Neural progenitor cell (in vitro differentiated cells): ENCODE results near the gene ANKDD1B. TPM values are rescaled to one million over a fixed set of nuclear protein-coding genes. Genes with fewer than 3 reads are reported as not detected.
"Not testable (repeated sequence)": the region's sequence is repeated elsewhere in the genome, so short reads cannot be mapped to it uniquely, and the experiment has no call there.

Experiments used
- DNase-seq: peaks from one replicate; pipeline ENCODE4 v3.0.0-alpha.2; 2016; ENCODE audit warnings: low spot score
- H2AFZ ChIP-seq: fragments of 200-600 bp; sonication (generic); replicated peaks from 2 replicates; pipeline ENCODE4 v1.6.1; 2016; ENCODE audit warnings: antibody characterized with exemption
- H3F3A ChIP-seq: fragments of 200-600 bp; sonication (generic); 2 replicates; pipeline ENCODE4 v1.6.1; 2016; ENCODE audit warnings: antibody characterized with exemption, low read depth
- H3K27ac ChIP-seq: fragments of 200-600 bp; sonication (generic); 2 replicates; pipeline ENCODE4 v1.5.1; 2016; ENCODE audit warnings: mild to moderate bottlenecking
- H3K27me3 ChIP-seq: fragments of 200-600 bp; sonication (generic); 2 replicates; pipeline ENCODE4 v1.6.1; 2016; ENCODE audit warnings: mild to moderate bottlenecking, moderate library complexity
- H3K36me3 ChIP-seq: fragments of 200-600 bp; sonication (generic); 2 replicates; pipeline ENCODE4 v1.5.1; 2016
- H3K4me1 ChIP-seq: fragments of 200-600 bp; sonication (generic); 2 replicates; pipeline ENCODE4 v1.6.1; 2016; ENCODE audit warnings: mixed run types
- H3K4me2 ChIP-seq: fragments of 200-600 bp; sonication (generic); 2 replicates; pipeline ENCODE4 v1.6.1; 2016
- H3K4me3 ChIP-seq: fragments of 200-600 bp; sonication (generic); 2 replicates; pipeline ENCODE4 v1.5.1; 2016
- H3K79me2 ChIP-seq: fragments of 200-600 bp; sonication (generic); 2 replicates; pipeline ENCODE4 v1.6.1; 2016; ENCODE audit warnings: low read depth
- H3K9ac ChIP-seq: fragments of 200-600 bp; sonication (generic); 2 replicates; pipeline ENCODE4 v1.6.1; 2016
- H3K9me3 ChIP-seq: fragments of 200-600 bp; sonication (generic); 2 replicates; pipeline ENCODE4 v1.5.1; 2016; ENCODE audit warnings: low read depth
- H4K20me1 ChIP-seq: fragments of 200-600 bp; sonication (generic); 2 replicates; pipeline ENCODE4 v1.6.1; 2016; ENCODE audit warnings: low read depth
- H3K27ac Mint-ChIP-seq: 3 replicates; pipeline ENCODE4 v1.8.0; 2021; ENCODE audit warnings: mixed read lengths
- H3K27me3 Mint-ChIP-seq: 2 replicates; pipeline ENCODE4 v1.8.0; 2022; ENCODE audit warnings: low read depth, mild to moderate bottlenecking, inconsistent platforms, moderate library complexity, mixed read lengths; ENCODE audit not compliant: insufficient read depth
- H3K36me3 Mint-ChIP-seq: 3 replicates; pipeline ENCODE4 v1.8.0; 2021; ENCODE audit warnings: mixed read lengths
- H3K4me1 Mint-ChIP-seq: 3 replicates; pipeline ENCODE4 v1.8.0; 2021; ENCODE audit warnings: mixed read lengths
- H3K4me3 Mint-ChIP-seq: 3 replicates; pipeline ENCODE4 v1.8.0; 2021; ENCODE audit warnings: mild to moderate bottlenecking, moderate library complexity, mixed read lengths
- H3K9me3 Mint-ChIP-seq: 3 replicates; pipeline ENCODE4 v1.8.0; 2020; ENCODE audit warnings: mixed read lengths
- EZH2 ChIP-seq: fragments of 200-600 bp; sonication (generic); IDR thresholded peaks from 2 replicates; pipeline ENCODE4 v1.6.1; 2017; ENCODE audit warnings: antibody characterized with exemption, mild to moderate bottlenecking, moderate library complexity
- EZH2phosphoT487 ChIP-seq: fragments of 200-600 bp; sonication (generic); IDR thresholded peaks from 2 replicates; pipeline ENCODE4 v1.6.1; 2017; ENCODE audit warnings: antibody characterized with exemption
- total RNA-seq: library from RNA; depleted of rRNA; stranded (reverse); fragments of >200 nt; gene quantifications from 2 replicates; pipeline ENCODE4 v1.2.3, GENCODE V29; 2015; ENCODE audit warnings: low replicate concordance
- TF ChIP-seq, protein P1 (sequence below): fragments of 200-600 bp; sonication (generic); IDR thresholded peaks from 2 replicates; pipeline ENCODE4 v1.5.1; 2017; ENCODE audit warnings: antibody characterized with exemption, mild to moderate bottlenecking

ANKDD1B gene
- total RNA-seq, 1 donor from 2014 or later, result 0.60 TPM

DNA sequence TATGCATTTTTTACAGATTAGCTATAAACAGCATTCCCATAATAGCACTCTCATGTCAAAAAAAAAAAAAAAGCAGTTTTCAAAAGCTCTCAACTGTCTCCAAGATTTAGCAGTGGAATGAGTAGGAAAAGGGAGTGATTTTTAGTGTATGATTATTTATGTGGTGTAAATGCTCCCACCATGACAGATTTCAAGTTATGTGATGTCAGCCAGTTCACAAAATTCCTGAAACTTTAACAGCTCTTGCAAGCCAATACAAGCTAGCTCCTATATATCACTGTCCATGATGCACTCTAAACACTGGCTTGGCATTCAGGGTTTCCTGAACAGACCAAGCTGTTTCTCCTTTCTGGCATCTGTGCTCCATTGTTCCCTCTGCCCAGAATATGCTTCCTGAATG is 7.9 kb upstream of the ANKDD1B start:
- H3K36me3 Mint-ChIP-seq, result peaks cover 17% of the 10 kb centered on the region
- peaks cover 2% of the 10 kb centered on the region for H3K27me3 Mint-ChIP-seq

DNA sequence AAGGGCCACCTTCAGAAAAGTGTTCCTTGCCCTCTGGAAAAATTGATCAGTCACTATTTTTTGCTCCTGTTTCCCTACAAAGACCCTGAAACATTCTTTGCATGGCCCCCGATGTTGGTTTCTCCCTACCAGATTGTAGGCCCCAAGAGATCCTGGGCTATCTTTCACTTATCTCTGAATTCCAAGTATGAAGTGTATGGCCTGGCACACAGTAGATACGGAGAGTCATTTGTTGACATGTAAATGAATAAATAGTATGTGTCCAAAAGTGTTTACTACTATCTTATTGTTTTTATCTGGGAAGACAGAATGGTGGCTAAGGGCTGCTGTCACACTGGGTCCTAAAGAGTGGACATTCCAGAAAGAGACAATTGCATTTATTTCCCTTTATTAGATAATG is 7.4 kb upstream of the ANKDD1B start:
- Mint-ChIP-seq H3K9me3 (no peaks in the 10 kb centered on the region), H3K4me1 (peaks cover 5% of the 10 kb centered on the region), H3K4me3 (no peak overlapping the region), H3K27me3 (peaks cover 2% of the 10 kb centered on the region), H3K27ac (no peak overlapping the region), H3K36me3 (peaks cover 17% of the 10 kb centered on the region)
- Histone ChIP-seq H3K4me1 (no peaks in the 10 kb centered on the region), H3K9ac (no peak overlapping the region), H4K20me1 (no peaks in the 10 kb centered on the region), H3K27ac (no peak overlapping the region), H3K4me2 (no peak overlapping the region), H3K27me3 (no peaks in the 10 kb centered on the region), H3K4me3 (no peak overlapping the region), H2AFZ (no peak overlapping the region), H3K9me3 (no peaks in the 10 kb centered on the region), H3K36me3 (no peaks in the 10 kb centered on the region), H3F3A (peaks cover 3% of the 10 kb centered on the region), H3K79me2 (no peaks in the 10 kb centered on the region)
- TF ChIP-seq EZH2phosphoT487, result no peak
- TF ChIP-seq, protein P1, sequence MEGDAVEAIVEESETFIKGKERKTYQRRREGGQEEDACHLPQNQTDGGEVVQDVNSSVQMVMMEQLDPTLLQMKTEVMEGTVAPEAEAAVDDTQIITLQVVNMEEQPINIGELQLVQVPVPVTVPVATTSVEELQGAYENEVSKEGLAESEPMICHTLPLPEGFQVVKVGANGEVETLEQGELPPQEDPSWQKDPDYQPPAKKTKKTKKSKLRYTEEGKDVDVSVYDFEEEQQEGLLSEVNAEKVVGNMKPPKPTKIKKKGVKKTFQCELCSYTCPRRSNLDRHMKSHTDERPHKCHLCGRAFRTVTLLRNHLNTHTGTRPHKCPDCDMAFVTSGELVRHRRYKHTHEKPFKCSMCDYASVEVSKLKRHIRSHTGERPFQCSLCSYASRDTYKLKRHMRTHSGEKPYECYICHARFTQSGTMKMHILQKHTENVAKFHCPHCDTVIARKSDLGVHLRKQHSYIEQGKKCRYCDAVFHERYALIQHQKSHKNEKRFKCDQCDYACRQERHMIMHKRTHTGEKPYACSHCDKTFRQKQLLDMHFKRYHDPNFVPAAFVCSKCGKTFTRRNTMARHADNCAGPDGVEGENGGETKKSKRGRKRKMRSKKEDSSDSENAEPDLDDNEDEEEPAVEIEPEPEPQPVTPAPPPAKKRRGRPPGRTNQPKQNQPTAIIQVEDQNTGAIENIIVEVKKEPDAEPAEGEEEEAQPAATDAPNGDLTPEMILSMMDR, result no peak
- no peak for TF ChIP-seq EZH2
- no peak for DNase-seq

More for the DNA sequence above, 7.9 kb upstream of the ANKDD1B start:
- Mint-ChIP-seq H3K27ac (no peak overlapping the region), H3K4me1 (peaks cover 5% of the 10 kb centered on the region), H3K4me3 (no peak overlapping the region), H3K9me3 (no peaks in the 10 kb centered on the region)
- no peak overlapping the region for H3K4me3 ChIP-seq
- no peak overlapping the region for H3K4me2 ChIP-seq
- H3K9ac ChIP-seq, result no peak overlapping the region
- TF ChIP-seq EZH2 (no peak), EZH2phosphoT487 (no peak)
- TF ChIP-seq, protein P1, result no peak
- H3K27ac ChIP-seq, result no peak overlapping the region
- H4K20me1 ChIP-seq, result no peaks in the 10 kb centered on the region
- no peaks in the 10 kb centered on the region for H3K36me3 ChIP-seq
- H3K9me3 ChIP-seq, result no peaks in the 10 kb centered on the region
- H3K79me2 ChIP-seq, result no peaks in the 10 kb centered on the region
- peaks cover 3% of the 10 kb centered on the region for H3F3A ChIP-seq
- H2AFZ ChIP-seq, result no peak overlapping the region
- H3K27me3 ChIP-seq, result no peaks in the 10 kb centered on the region
- no peak for DNase-seq
- no peaks in the 10 kb centered on the region for H3K4me1 ChIP-seq

DNA sequence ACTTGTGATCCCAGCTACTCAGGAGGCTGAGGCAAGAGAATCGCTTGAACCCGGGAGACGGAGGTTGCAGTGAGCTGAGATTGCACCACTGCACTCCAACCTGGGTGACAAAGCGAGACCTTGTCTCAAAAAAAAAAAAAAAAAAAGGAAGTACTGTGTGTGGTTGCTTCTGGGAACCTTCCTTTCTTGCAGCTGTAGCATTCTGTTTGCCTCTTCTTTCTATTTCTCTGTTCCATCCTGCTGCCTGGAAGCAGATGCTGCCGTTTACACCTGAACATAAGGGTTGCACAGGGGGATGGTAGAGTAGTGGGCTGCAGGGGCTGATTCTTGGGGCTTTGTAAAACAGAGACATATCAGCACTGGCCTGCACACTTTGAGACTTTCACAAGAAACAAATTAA is 3.9 kb upstream of the ANKDD1B start:
- not testable (repeated sequence) for H3K27ac Mint-ChIP-seq, H3K9ac ChIP-seq, H3K27ac ChIP-seq, H3K9me3 ChIP-seq, H3K4me3 Mint-ChIP-seq, H3K79me2 ChIP-seq, DNase-seq, H2AFZ ChIP-seq, H3K4me3 ChIP-seq, H3K27me3 Mint-ChIP-seq, H3K27me3 ChIP-seq, H3K36me3 Mint-ChIP-seq, H3K4me2 ChIP-seq, H3K4me1 ChIP-seq, H3K36me3 ChIP-seq, H3K9me3 Mint-ChIP-seq, H4K20me1 ChIP-seq
- H3F3A ChIP-seq, result peaks cover 21% of the 10 kb centered on the region
- H3K4me1 Mint-ChIP-seq, result peaks cover 20% of the 10 kb centered on the region

DNA sequence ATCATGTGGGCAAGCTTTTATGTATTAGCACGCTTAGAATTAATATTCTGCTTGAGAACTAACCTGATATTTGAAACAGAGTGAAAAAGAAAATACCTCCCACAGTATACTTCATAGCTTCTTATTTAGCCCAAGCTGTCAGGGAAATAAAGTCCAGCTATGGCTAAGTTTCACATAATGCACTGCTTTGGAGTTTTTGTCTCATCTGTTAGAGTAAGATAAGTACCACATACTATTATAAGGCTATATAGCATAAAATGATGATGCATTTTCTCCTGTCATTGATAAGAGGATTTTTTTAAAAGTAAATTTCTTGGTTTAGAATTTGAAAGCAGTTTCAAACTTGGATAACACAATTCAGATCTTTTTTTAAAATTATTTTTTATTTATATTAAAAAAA is 2.4 kb upstream of the ANKDD1B start:
- no peak overlapping the region for H2AFZ ChIP-seq
- no peaks in the 10 kb centered on the region for H4K20me1 ChIP-seq
- H3K79me2 ChIP-seq, result no peaks in the 10 kb centered on the region
- H3K4me3 ChIP-seq, result no peak overlapping the region
- peaks cover 8% of the 10 kb centered on the region for H3K4me1 ChIP-seq
- Mint-ChIP-seq H3K9me3 (no peaks in the 10 kb centered on the region), H3K36me3 (peaks cover 6% of the 10 kb centered on the region), H3K27ac (no peak overlapping the region), H3K4me1 (peaks cover 20% of the 10 kb centered on the region), H3K4me3 (no peak overlapping the region), H3K27me3 (peaks cover 9% of the 10 kb centered on the region)
- H3K27me3 ChIP-seq, result peaks cover 9% of the 10 kb centered on the region
- no peaks in the 10 kb centered on the region for H3K9me3 ChIP-seq
- H3F3A ChIP-seq, result peaks cover 21% of the 10 kb centered on the region
- H3K4me2 ChIP-seq, result no peak overlapping the region
- H3K9ac ChIP-seq, result no peak overlapping the region
- TF ChIP-seq, protein P1, result no peak
- TF ChIP-seq EZH2 (no peak), EZH2phosphoT487 (no peak)
- no peak for DNase-seq
- no peaks in the 10 kb centered on the region for H3K36me3 ChIP-seq
- no peak overlapping the region for H3K27ac ChIP-seq
